Right cardiac atrium (tissue), 5 donors: ENCODE results near the gene LGMN. TPM values are rescaled to one million over a fixed set of nuclear protein-coding genes. Genes with fewer than 3 reads are reported as not detected.
"Not testable (repeated sequence)": the region's sequence is repeated elsewhere in the genome, so short reads cannot be mapped to it uniquely, and the experiment has no call there.

Experiments
- ATAC-seq, 2 donors: fragments of 200-7000 bp; cut with Tn5 transposase; one replicate each; pipeline versions ENCODE4 v1.8.0 to v1.9.1; 2020; ENCODE audit warnings: moderate library complexity in 2 of 2, mild to moderate bottlenecking in 1 of 2
- DNase-seq, 3 donors: peaks; one replicate each; pipeline ENCODE4 v3.0.0-alpha.2; 2020
- H3K27ac ChIP-seq: one replicate; pipeline ENCODE4 v1.5.1; 2013; ENCODE audit warnings: mild to moderate bottlenecking, low read length, control low read depth, moderate library complexity
- H3K27me3 ChIP-seq: one replicate; pipeline ENCODE4 v1.6.1; 2013; ENCODE audit not compliant: control insufficient read depth, insufficient read depth
- H3K4me1 ChIP-seq: one replicate; pipeline ENCODE4 v1.6.1; 2013; ENCODE audit warnings: low read length; ENCODE audit not compliant: control insufficient read depth, insufficient read depth
- H3K4me3 ChIP-seq: one replicate; pipeline ENCODE4 v1.5.1; 2013; ENCODE audit warnings: low read length, control low read depth
- H3K9me3 ChIP-seq: one replicate; pipeline ENCODE4 v1.6.1; 2013; ENCODE audit warnings: low read length; ENCODE audit not compliant: control insufficient read depth
- whole genome bisulfite sequencing: extraction: QIAGEN DNeasy Blood & Tissue Kit; methylation state at CpG from one replicate; pipeline ENCODE4 v1.1.7; 2013; 5-methylcytosine and 5-hydroxymethylcytosine counted together
- intact Hi-C, 4 donors: fragments of 100-400 bp; cut with DNase I; formaldehyde crosslinking; loops; one replicate each; pipeline versions ENCODE4 v1.11.0 to v1.14.0; 2022 to 2023
- polyA plus RNA-seq: library from polyadenylated mRNA; stranded (reverse); fragments of 200-250 nt; gene quantifications from one replicate; pipeline ENCODE4 v1.2.3, GENCODE V29; 2013
- total RNA-seq, 4 donors: library from RNA; stranded (reverse); fragmentation: NEBNext Ultra II Directional; extraction: Animal tissue kit (Norgen Biotek cat#: 25700); gene quantifications; one replicate each; pipeline ENCODE4 v1.2.1, GENCODE V29; 2021
- donor health status: healthy with polysubstance abuse.
- donor health status: DM: no; HTN: yes; CAD: no.
- donor health status: DM: no; HTN: no; CAD: no.
- donor health status: DM: no; HTN: yes; CAD: no; lungs with severe emphysema.
- donor health status: DM: yes; HTN: yes; CAD: no.

LGMN gene
- total and polyA plus RNA-seq, 5 donors = 56.2 to 92.5 (median 87.0) TPM

- DNase-seq (peak in 1 of 3 donors; percentile 68), ATAC-seq (no peak)
- no peaks in the 10 kb centered on the region for H3K9me3 ChIP-seq
- intact Hi-C loops = loop anchor here in 1 of 4 donors (5.0 kb wide), 1 partner anchor 553 kb away; no protein-coding TSS in a partner anchor
- H3K27me3 ChIP-seq = no peaks in the 10 kb centered on the region
- no peak overlapping the region for H3K4me3 ChIP-seq
- 89% methylated on average over 21 of the region's 21 CpGs for WGBS
- H3K27ac ChIP-seq = no peak overlapping the region
- no peaks in the 10 kb centered on the region for H3K4me1 ChIP-seq
Measured at GRCh38 chr14:92684801-92685560, 63.4 kb downstream of the LGMN start.

GRCh38 chr14:92683041-92683440, 65.4 kb downstream of the LGMN start:
- H3K4me1 ChIP-seq = no peaks in the 10 kb centered on the region
- intact Hi-C loops = loop anchor here in 1 of 4 donors (5.0 kb wide), 1 partner anchor 551 kb away; no protein-coding TSS in a partner anchor
- no peak overlapping the region for H3K27ac ChIP-seq
- ATAC-seq (no peak), DNase-seq (peak in 1 of 3 donors; percentile 25)
- H3K4me3 ChIP-seq = no peak overlapping the region
- 95% methylated on average over 8 of the region's 8 CpGs for WGBS
- no peaks in the 10 kb centered on the region for H3K27me3 ChIP-seq
- H3K9me3 ChIP-seq = no peaks in the 10 kb centered on the region

- intact Hi-C loops = loop anchor here in 1 of 4 donors (5.0 kb wide), 1 partner anchor 549 kb away; no protein-coding TSS in a partner anchor
- DNase-seq = peak; percentile 78 to 91 (median 89)
- no peak overlapping the region for H3K27ac ChIP-seq
- WGBS = 34% methylated on average over 13 of the region's 13 CpGs
- no peaks in the 10 kb centered on the region for H3K27me3 ChIP-seq
- no peaks in the 10 kb centered on the region for H3K4me1 ChIP-seq
- no peak overlapping the region for H3K4me3 ChIP-seq
- ATAC-seq = peak; percentile 50 to 60
- no peaks in the 10 kb centered on the region for H3K9me3 ChIP-seq
Measured at GRCh38 chr14:92680781-92681650, 67.4 kb downstream of the LGMN start.

- 89% methylated on average over 4 of the region's 4 CpGs for WGBS
- not testable (repeated sequence) for H3K4me3 ChIP-seq, H3K27me3 ChIP-seq, H3K9me3 ChIP-seq, H3K27ac ChIP-seq, H3K4me1 ChIP-seq, ATAC-seq, DNase-seq
- intact Hi-C loops = loop anchor here in 1 of 4 donors (5.0 kb wide), 1 partner anchor 548 kb away; no protein-coding TSS in a partner anchor
Measured at GRCh38 chr14:92680330-92680729, 68.1 kb downstream of the LGMN start.

GRCh38 chr14:92679246-92679645, 69.2 kb downstream of the LGMN start:
- Histone ChIP-seq H3K27me3 (no peaks in the 10 kb centered on the region), H3K9me3 (no peaks in the 10 kb centered on the region), H3K4me1 (no peaks in the 10 kb centered on the region), H3K4me3 (no peak overlapping the region), H3K27ac (no peak overlapping the region)
- intact Hi-C loops = no loop called here
- DNase-seq (peak in 1 of 3 donors; percentile 16), ATAC-seq (no peak)
- 89% methylated on average over 4 of the region's 4 CpGs for WGBS

GRCh38 chr14:92678766-92679165, 69.7 kb downstream of the LGMN start:
- ATAC-seq (no peak), DNase-seq (no peak)
- 82% methylated on average over 5 of the region's 5 CpGs for WGBS
- Histone ChIP-seq H3K27ac (no peak overlapping the region), H3K4me1 (no peaks in the 10 kb centered on the region), H3K4me3 (no peak overlapping the region), H3K27me3 (no peaks in the 10 kb centered on the region), H3K9me3 (no peaks in the 10 kb centered on the region)
- intact Hi-C loops = no loop called here

- H3K9me3 ChIP-seq = no peaks in the 10 kb centered on the region
- DNase-seq (no peak), ATAC-seq (no peak)
- no peaks in the 10 kb centered on the region for H3K4me1 ChIP-seq
- 99% methylated on average over 2 of the region's 2 CpGs for WGBS
- H3K27ac ChIP-seq = no peak overlapping the region
- no peaks in the 10 kb centered on the region for H3K27me3 ChIP-seq
- intact Hi-C loops = no loop called here
- no peak overlapping the region for H3K4me3 ChIP-seq
Measured at GRCh38 chr14:92677955-92678354, 70.5 kb downstream of the LGMN start.

GRCh38 chr14:92677087-92677668, 71.2 kb downstream of the LGMN start:
- peak; percentile 14 to 20 for ATAC-seq
- intact Hi-C loops = no loop called here
- DNase-seq = peak in 1 of 3 donors; percentile 32

GRCh38 chr14:92676403-92677086, 71.9 kb downstream of the LGMN start:
- H3K27ac ChIP-seq = no peak overlapping the region
- H3K27me3 ChIP-seq = no peaks in the 10 kb centered on the region
- DNase-seq (peak in 2 of 3 donors; percentile 59 to 60), ATAC-seq (no peak)
- H3K9me3 ChIP-seq = no peaks in the 10 kb centered on the region
- intact Hi-C loops = no loop called here
- no peaks in the 10 kb centered on the region for H3K4me1 ChIP-seq
- WGBS = 92% methylated on average over 8 of the region's 8 CpGs
- H3K4me3 ChIP-seq = no peak overlapping the region

More at GRCh38 chr14:92677087-92677668, 71.2 kb downstream of the LGMN start:
- Histone ChIP-seq H3K9me3 (no peaks in the 10 kb centered on the region), H3K27me3 (no peaks in the 10 kb centered on the region), H3K4me3 (no peak overlapping the region), H3K4me1 (no peaks in the 10 kb centered on the region), H3K27ac (no peak overlapping the region)
- 62% methylated on average over 4 of the region's 4 CpGs for WGBS

- ATAC-seq (peak in 1 of 2 donors; percentile 34), DNase-seq (peak in 2 of 3 donors; percentile 60 to 69)
- intact Hi-C loops = no loop called here
- Histone ChIP-seq H3K4me1 (no peaks in the 10 kb centered on the region), H3K4me3 (no peak overlapping the region), H3K27me3 (no peaks in the 10 kb centered on the region), H3K27ac (no peak overlapping the region), H3K9me3 (no peaks in the 10 kb centered on the region)
- 79% methylated on average over 9 of the region's 9 CpGs for whole genome bisulfite sequencing
Measured at GRCh38 chr14:92675976-92676375, 72.5 kb downstream of the LGMN start.
